Measurements from ENCODE around the gene PRPF38B.
"Not testable (repeated sequence)": the region's sequence is repeated elsewhere in the genome, so short reads cannot be mapped to it uniquely, and the experiment has no call there.

Gene PRPF38B

GRCh38 chr1:108691128-108691941 is 775 bp upstream of the PRPF38B start:
- TF ChIP-seq JUND (IDR thresholded peaks at IDR 0.05; ENCODE audit: low read depth): no peak
- peak in 1 of 2 experiments; percentile 35 for DNase-seq (ENCODE audit: low read depth in 1 of 2, low spot score in 1 of 2)
- in situ Hi-C loops (cut with HindIII; ENCODE audit: low pct_unique_long_range_greater_than_20kb, low sequenced_read_pairs): no loop called here

DNA sequence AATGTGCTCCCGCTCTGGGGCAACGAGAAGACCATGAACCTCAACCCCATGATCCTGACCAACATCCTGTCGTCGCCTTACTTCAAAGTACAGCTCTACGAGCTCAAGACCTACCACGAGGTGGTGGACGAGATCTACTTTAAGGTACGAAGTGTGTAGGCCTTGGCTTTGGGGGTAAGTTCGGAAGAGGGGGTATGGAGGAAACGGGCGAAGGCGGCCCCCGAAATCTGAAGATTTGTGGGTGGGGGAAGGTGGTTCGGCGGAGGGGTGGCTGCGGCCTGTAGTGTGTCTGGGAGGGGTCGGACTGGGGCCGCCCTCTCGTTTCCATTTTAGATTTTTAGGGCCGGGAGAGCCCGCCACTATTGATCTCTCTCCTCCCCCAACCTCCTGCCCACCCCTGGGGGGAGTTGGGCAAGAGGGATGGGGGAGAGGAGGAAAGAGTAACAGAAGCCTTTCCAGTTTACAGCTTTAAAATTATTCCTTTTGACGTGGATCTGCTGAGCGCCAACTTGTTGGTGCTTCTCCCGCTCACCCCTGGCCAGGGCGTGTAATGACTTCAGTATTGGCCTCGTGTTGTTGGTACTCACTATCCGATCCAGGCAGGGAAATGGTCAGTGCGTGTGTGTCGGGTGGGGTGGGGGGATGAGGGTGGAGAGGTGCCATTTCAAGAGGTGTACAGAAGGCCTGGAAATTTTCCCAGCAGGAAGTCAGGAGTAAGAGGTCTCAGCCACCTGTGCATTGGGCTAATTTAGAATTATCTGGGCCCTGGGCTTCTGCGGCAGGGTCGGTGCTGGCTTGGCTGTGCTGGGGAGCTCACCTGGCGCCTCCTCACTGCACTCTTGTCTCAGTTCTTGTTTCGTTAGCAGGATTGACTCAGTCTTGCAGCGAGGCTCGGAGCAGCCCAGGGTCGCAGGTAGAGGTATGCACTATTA is 880 bp downstream of the PRPF38B start:
- peak; percentile 11 to 67 for DNase-seq (ENCODE audit: low read depth in 1 of 2, low spot score in 1 of 2)
- TF ChIP-seq JUND (IDR thresholded peaks at IDR 0.05; ENCODE audit: low read depth): no peak
- in situ Hi-C loops (cut with HindIII; ENCODE audit: low pct_unique_long_range_greater_than_20kb, low sequenced_read_pairs): no loop called here

DNA sequence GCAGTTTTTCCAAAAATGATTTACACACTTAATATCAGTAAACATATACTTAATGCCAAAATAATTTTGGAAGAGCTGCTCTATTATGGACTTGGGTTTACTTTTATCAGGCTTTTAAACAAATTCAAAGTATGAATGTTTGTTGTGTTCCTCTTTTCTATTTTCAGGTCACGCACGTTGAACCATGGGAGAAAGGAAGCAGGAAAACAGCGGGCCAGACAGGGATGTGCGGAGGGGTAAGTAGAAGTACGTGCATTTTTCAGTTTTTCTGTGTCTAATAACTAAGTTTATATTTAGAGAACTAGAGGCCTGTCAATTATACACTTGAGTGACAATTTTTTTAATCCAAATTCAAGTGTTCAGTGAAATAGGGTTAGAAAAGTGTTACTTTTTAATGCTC is 3.4 kb downstream of the PRPF38B start:
- no peak for TF ChIP-seq JUND (IDR thresholded peaks at IDR 0.05; ENCODE audit: low read depth)
- DNase-seq (ENCODE audit: low read depth in 1 of 2, low spot score in 1 of 2): no peak
- in situ Hi-C loops (cut with HindIII; ENCODE audit: low pct_unique_long_range_greater_than_20kb, low sequenced_read_pairs): no loop called here

GRCh38 chr1:108699375-108700332 is 7.5 kb downstream of the PRPF38B start:
- no peak for DNase-seq (ENCODE audit: low read depth in 1 of 2, low spot score in 1 of 2)
- TF ChIP-seq JUND (IDR thresholded peaks at IDR 0.05; ENCODE audit: low read depth): no peak
- in situ Hi-C loops (cut with HindIII; ENCODE audit: low pct_unique_long_range_greater_than_20kb, low sequenced_read_pairs): no loop called here

DNA sequence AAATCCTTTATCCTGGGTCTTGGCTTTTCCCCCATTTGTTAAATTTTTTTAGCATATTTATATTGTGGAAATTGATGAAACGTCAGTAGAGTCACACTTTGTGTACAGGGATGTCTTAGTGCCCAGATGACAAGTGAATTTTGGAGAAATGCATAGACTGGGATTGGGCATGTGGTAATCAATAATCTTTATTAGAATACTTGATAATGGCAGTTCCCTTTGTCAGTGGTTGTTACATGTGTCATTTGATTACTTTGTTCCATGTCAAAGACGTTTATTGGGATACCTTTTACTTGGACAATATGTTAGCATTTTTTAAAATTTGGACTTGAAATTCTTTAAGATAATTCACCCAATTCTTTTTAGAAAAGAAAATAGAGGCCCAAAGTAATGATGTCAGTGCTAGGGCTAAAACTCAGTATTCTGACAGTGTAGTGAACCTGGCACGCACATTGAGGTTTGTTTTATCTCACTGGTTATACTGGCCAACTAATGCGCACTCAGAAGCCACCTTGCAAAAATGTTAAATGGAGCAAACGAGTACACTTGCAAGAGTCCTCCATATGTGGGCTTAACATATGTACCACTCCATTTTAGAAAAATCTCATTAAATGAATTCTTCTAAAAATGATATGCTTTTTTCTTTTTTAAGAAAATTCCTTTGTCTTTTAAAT is 9.2 kb downstream of the PRPF38B start:
- in situ Hi-C loops (cut with HindIII; ENCODE audit: low pct_unique_long_range_greater_than_20kb, low sequenced_read_pairs): no loop called here
- DNase-seq (ENCODE audit: low read depth in 1 of 2, low spot score in 1 of 2): no peak
- TF ChIP-seq JUND (IDR thresholded peaks at IDR 0.05; ENCODE audit: low read depth): no peak

DNA sequence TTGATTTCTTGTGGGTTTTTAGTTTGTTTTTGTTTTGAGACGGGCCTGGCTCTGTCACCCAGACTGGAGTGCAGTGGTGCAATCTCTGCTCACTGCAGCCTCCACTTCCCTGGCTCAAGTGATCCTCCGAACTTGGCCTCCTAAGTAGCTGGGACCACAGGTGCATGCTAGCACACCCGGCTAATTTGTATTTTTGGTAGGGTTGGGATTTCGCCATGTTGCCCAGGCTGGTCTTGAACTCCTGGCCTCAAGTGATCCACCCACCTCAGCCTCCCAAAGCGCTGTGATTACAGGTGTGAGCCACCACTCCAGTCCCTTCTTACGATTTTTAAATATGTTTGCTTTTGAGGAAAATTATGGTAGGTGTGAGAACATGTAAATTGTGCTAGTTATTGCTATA is 10.0 kb downstream of the PRPF38B start:
- in situ Hi-C loops (cut with HindIII; ENCODE audit: low pct_unique_long_range_greater_than_20kb, low sequenced_read_pairs); DNase-seq (ENCODE audit: low read depth in 1 of 2, low spot score in 1 of 2): not testable (repeated sequence)

- in situ Hi-C loops (cut with HindIII; ENCODE audit: low pct_unique_long_range_greater_than_20kb, low sequenced_read_pairs): no loop called here
- no peak for DNase-seq (ENCODE audit: low read depth in 1 of 2, low spot score in 1 of 2)
- no peak for TF ChIP-seq JUND (IDR thresholded peaks at IDR 0.05; ENCODE audit: low read depth)
These were observed 11.8 kb downstream of the PRPF38B start for GRCh38 chr1:108703939-108704338.

GRCh38 chr1:108704496-108704895 is 12.4 kb downstream of the PRPF38B start:
- no peak for TF ChIP-seq JUND (IDR thresholded peaks at IDR 0.05; ENCODE audit: low read depth)
- in situ Hi-C loops (cut with HindIII; ENCODE audit: low pct_unique_long_range_greater_than_20kb, low sequenced_read_pairs): no loop called here
- no peak for DNase-seq (ENCODE audit: low read depth in 1 of 2, low spot score in 1 of 2)

DNA sequence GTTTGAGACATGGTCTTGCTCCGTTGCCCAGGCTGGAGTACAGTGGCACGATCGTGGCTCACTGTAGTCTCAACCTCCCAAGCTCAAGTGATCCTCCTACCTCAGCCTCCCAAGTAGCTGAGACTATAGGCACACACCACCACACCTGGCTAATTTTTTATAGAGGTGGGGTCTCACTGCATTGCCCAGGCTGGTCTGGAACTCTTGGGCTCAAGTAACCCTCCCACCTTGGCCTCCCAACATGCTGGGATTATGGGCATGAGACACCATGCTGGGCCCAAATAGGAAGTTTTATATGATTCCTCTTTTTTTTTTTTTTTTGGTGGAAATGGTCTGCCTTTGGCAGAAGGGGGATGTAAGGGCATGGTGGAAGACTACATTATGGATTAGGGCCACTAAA is 14.5 kb downstream of the PRPF38B start:
- in situ Hi-C loops (cut with HindIII; ENCODE audit: low pct_unique_long_range_greater_than_20kb, low sequenced_read_pairs): no loop called here
- DNase-seq (ENCODE audit: low read depth in 1 of 2, low spot score in 1 of 2): no peak
- no peak for TF ChIP-seq JUND (IDR thresholded peaks at IDR 0.05; ENCODE audit: low read depth)

DNA sequence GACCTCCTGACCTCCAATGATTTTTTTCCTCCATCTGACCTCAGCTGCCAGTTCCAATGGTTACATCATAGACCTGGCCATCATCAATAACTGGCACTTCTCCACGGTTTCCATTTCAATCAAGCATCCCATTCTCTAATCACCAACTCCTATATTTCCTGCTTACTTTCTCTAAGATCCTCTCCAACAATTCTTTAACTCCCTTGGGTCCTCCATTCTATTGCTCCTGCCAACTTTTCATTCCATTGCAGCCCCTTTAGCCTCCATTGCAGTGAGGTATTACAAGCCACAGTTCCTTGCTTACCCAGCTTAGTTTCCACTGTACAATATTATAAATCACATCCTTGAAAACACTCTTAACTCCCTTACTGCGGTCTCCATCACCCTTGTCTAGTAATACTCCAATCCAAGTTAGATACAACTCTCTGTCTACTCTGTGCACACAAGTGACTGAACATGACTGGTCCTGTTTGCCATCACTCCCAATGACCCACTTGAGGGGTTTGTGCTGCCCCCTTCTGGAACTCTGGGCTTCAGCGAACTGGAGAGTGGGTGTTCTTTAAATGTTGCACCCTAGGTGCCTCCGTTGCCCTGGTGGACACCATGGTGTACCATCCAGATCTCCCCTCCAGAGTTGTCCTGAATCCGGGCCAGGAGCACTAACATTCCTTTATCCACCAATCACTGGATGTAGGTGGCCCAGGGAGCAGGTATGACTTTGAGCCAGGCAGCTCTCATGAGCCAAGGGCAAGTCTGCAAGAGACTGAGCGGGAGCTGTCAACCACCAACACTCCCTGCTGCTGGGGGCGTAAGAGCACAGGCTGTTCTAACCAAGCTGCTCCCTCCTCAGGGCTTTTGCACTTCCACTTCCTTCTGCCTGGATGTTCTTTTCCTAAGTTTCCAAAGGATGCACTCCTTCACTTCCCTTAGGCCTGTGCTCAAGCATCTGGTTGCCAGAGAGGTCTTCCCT is 16.9 kb downstream of the PRPF38B start:
- in situ Hi-C loops (cut with HindIII; ENCODE audit: low pct_unique_long_range_greater_than_20kb, low sequenced_read_pairs): no loop called here
- DNase-seq (ENCODE audit: low read depth in 1 of 2, low spot score in 1 of 2): no peak
- no peak for TF ChIP-seq JUND (IDR thresholded peaks at IDR 0.05; ENCODE audit: low read depth)
